AG04450 (cell line): ENCODE results near the gene RPS6KC1. TPM values are rescaled to one million over a fixed set of nuclear protein-coding genes. Genes with fewer than 3 reads are reported as not detected.
"Not testable (repeated sequence)": the region's sequence is repeated elsewhere in the genome, so short reads cannot be mapped to it uniquely, and the experiment has no call there.

Experiments used
- CTCF ChIA-PET: fragments of 300-600, 350-600 bp; formaldehyde crosslinking; extraction: SDS; loops from one replicate; lab custom pipeline; 2022; ENCODE audit warnings: antibody characterized with exemption, inconsistent platforms; lab: Charles Lee
- POLR2A ChIA-PET: fragments of 350-600 bp; formaldehyde crosslinking; extraction: SDS; loops from one replicate; lab custom pipeline; 2021; ENCODE audit warnings: antibody characterized with exemption, inconsistent platforms; lab: Yijun Ruan, JAX
- DNase-seq: peaks from one replicate; pipeline ENCODE4 v3.0.0-alpha.2; 2011; ENCODE audit warnings: low read depth, low spot score
- H3K27ac ChIP-seq: one replicate; pipeline ENCODE4 v1.5.1; 2012; ENCODE audit warnings: low read depth, low read length, control low read depth
- H3K27me3 ChIP-seq: one replicate; pipeline ENCODE4 v1.6.0; 2012; ENCODE audit warnings: low read length; ENCODE audit not compliant: control insufficient read depth, insufficient read depth
- H3K4me3 ChIP-seq: 2 replicates; pipeline ENCODE4 v1.5.1; 2011; ENCODE audit warnings: mild to moderate bottlenecking, low read depth, low read length, control low read depth
- H3K9me3 ChIP-seq: 2 replicates; pipeline ENCODE4 v1.5.1; 2012; ENCODE audit warnings: low read length; ENCODE audit not compliant: control insufficient read depth, insufficient read depth
- CTCF ChIP-seq: IDR thresholded peaks from 2 replicates; pipeline ENCODE4 v1.5.1; 2011; ENCODE audit warnings: low read depth, low read length, control low read depth, inconsistent platforms
- polyA plus RNA-seq: library from polyadenylated mRNA; depleted of rRNA; stranded (reverse); fragments of >200 nt; gene quantifications from 2 replicates; pipeline ENCODE4 v1.2.3, GENCODE V29; 2011

The RPS6KC1 gene
- polyA plus RNA-seq, 1 experiment, result 25.3 TPM

- Histone ChIP-seq H3K4me3 (no peak overlapping the region), H3K27ac (no peak overlapping the region), H3K9me3 (no peaks in the 10 kb centered on the region), H3K27me3 (no peaks in the 10 kb centered on the region)
- ChIA-PET CTCF (interaction anchor here (0.6 to 1.6 kb wide), 4 partner anchors 15 to 31 kb away, joined by 3 to 6 read pairs (median 4); no protein-coding TSS in a partner anchor), POLR2A (no interaction called here)
- DNase-seq, result no peak
- no peak for TF ChIP-seq CTCF
Observed at GRCh38 chr1:213104604-213105003, 53.6 kb downstream of the RPS6KC1 start.

GRCh38 chr1:213106298-213106697 is 55.3 kb downstream of the RPS6KC1 start:
- H3K4me3 ChIP-seq, result no peak overlapping the region
- H3K27me3 ChIP-seq, result no peaks in the 10 kb centered on the region
- ChIA-PET POLR2A (no interaction called here), CTCF (interaction anchor here (1.1 kb wide), 1 partner anchor 17 kb away, joined by 4 read pairs; no protein-coding TSS in a partner anchor)
- no peak for DNase-seq
- no peaks in the 10 kb centered on the region for H3K9me3 ChIP-seq
- no peak for TF ChIP-seq CTCF
- H3K27ac ChIP-seq, result no peak overlapping the region

- Histone ChIP-seq H3K4me3 (no peak overlapping the region), H3K27ac (no peak overlapping the region), H3K27me3 (no peaks in the 10 kb centered on the region), H3K9me3 (no peaks in the 10 kb centered on the region)
- CTCF ChIA-PET, result no interaction called here
- POLR2A ChIA-PET, result no interaction called here
- TF ChIP-seq CTCF, result no peak
- no peak for DNase-seq
Observed at GRCh38 chr1:213107613-213108012, 56.6 kb downstream of the RPS6KC1 start.

GRCh38 chr1:213110349-213111300 is 59.6 kb downstream of the RPS6KC1 start:
- CTCF ChIA-PET, result interaction anchor here (0.6 to 2.6 kb wide), 2 partner anchors 11 to 1221 kb away, joined by 7 to 10 read pairs; no protein-coding TSS in a partner anchor
- DNase-seq, result no peak
- Histone ChIP-seq H3K9me3 (no peaks in the 10 kb centered on the region), H3K4me3 (no peak overlapping the region), H3K27me3 (no peaks in the 10 kb centered on the region), H3K27ac (no peak overlapping the region)
- TF ChIP-seq CTCF, result no peak
- POLR2A ChIA-PET, result no interaction called here

GRCh38 chr1:213111502-213111901 is 60.5 kb downstream of the RPS6KC1 start:
- no peaks in the 10 kb centered on the region for H3K9me3 ChIP-seq
- ChIA-PET CTCF (interaction anchor here (0.6 to 1.2 kb wide), 2 partner anchors 12 to 1220 kb away, joined by 6 to 7 read pairs; no protein-coding TSS in a partner anchor), POLR2A (no interaction called here)
- H3K27me3 ChIP-seq, result no peaks in the 10 kb centered on the region
- TF ChIP-seq CTCF, result no peak
- DNase-seq, result no peak
- H3K27ac ChIP-seq, result no peak overlapping the region
- no peak overlapping the region for H3K4me3 ChIP-seq

GRCh38 chr1:213112723-213113122 is 61.7 kb downstream of the RPS6KC1 start:
- DNase-seq, H3K27me3 ChIP-seq, POLR2A ChIA-PET, H3K4me3 ChIP-seq, CTCF ChIA-PET, H3K27ac ChIP-seq, H3K9me3 ChIP-seq: not testable (repeated sequence)

GRCh38 chr1:213117699-213118180 is 66.7 kb downstream of the RPS6KC1 start:
- H3K4me3 ChIP-seq, POLR2A ChIA-PET, H3K27ac ChIP-seq, DNase-seq, H3K9me3 ChIP-seq, H3K27me3 ChIP-seq, CTCF ChIA-PET: not testable (repeated sequence)
